Keratinocyte (primary cell): ENCODE results near the gene C2orf42. TPM values are rescaled to one million over a fixed set of nuclear protein-coding genes. Genes with fewer than 3 reads are reported as not detected.
"Not testable (repeated sequence)": the region's sequence is repeated elsewhere in the genome, so short reads cannot be mapped to it uniquely, and the experiment has no call there.

Experiments used
- DNase-seq: peaks from one replicate; pipeline ENCODE4 v3.0.0-alpha.2; 2011; ENCODE audit warnings: low read depth, missing footprints, low spot score
- FAIRE-seq: peaks from 2 replicates; lab custom pipeline; 2011; peaks lifted over from hg19 to GRCh38; lab: Jason Lieb, UNC
- H2AFZ ChIP-seq: 2 replicates; pipeline ENCODE4 v1.6.0; 2012; ENCODE audit warnings: low read length, control low read depth, inconsistent platforms; ENCODE audit not compliant: control insufficient read depth
- H3K27ac ChIP-seq: 2 replicates; pipeline ENCODE4 v1.5.1; 2011; ENCODE audit warnings: low read length; ENCODE audit not compliant: control insufficient read depth, insufficient read depth
- H3K27me3 ChIP-seq: 3 replicates; pipeline ENCODE4 v1.6.0; 2011; ENCODE audit warnings: low read length; ENCODE audit not compliant: control insufficient read depth, insufficient read depth; ENCODE audit errors: extremely low read depth
- H3K36me3 ChIP-seq, 2 experiments: 2 replicates in 1 of 2; 3 replicates in 1 of 2; pipeline ENCODE4 v1.5.1; 2011; ENCODE audit warnings: low read length in 2 of 2, mild to moderate bottlenecking in 1 of 2; ENCODE audit not compliant: control insufficient read depth in 2 of 2, insufficient read depth in 2 of 2; ENCODE audit errors: extremely low read depth in 1 of 2
- H3K4me1 ChIP-seq: 3 replicates; pipeline ENCODE4 v1.5.1; 2011; ENCODE audit warnings: low read length; ENCODE audit not compliant: control insufficient read depth, insufficient read depth; ENCODE audit errors: extremely low read depth
- H3K4me2 ChIP-seq: 3 replicates; pipeline ENCODE4 v1.6.0; 2011; ENCODE audit warnings: low read depth, low read length; ENCODE audit not compliant: control insufficient read depth, insufficient read depth; ENCODE audit errors: extremely low read depth
- H3K4me3 ChIP-seq, 3 experiments: fragments of 200-600 bp in 1 of 3; sonication (generic) in 1 of 3; 2 replicates in 2 of 3; 3 replicates in 1 of 3; pipeline ENCODE4 v1.5.1; 2011 to 2016; ENCODE audit warnings: low read length in 3 of 3, mild to moderate bottlenecking in 3 of 3, control low read depth in 2 of 3, inconsistent platforms in 1 of 3, low read depth in 1 of 3, mixed read lengths in 1 of 3, mixed run types in 1 of 3, moderate library complexity in 1 of 3; ENCODE audit not compliant: control insufficient read depth in 2 of 3, insufficient read depth in 2 of 3; ENCODE audit errors: extremely low read depth in 1 of 3
- H3K79me2 ChIP-seq: 2 replicates; pipeline ENCODE4 v1.6.0; 2012; ENCODE audit warnings: low read length; ENCODE audit not compliant: control insufficient read depth, insufficient read depth
- H3K9ac ChIP-seq: 3 replicates; pipeline ENCODE4 v1.6.0; 2011; ENCODE audit warnings: low read length; ENCODE audit not compliant: control insufficient read depth, insufficient read depth; ENCODE audit errors: extremely low read depth
- H3K9me1 ChIP-seq: 3 replicates; pipeline ENCODE4 v1.6.0; 2011; ENCODE audit warnings: low read length; ENCODE audit not compliant: control insufficient read depth, insufficient read depth; ENCODE audit errors: extremely low read depth
- H3K9me3 ChIP-seq: 2 replicates; pipeline ENCODE4 v1.5.1; 2012; ENCODE audit warnings: low read depth, low read length; ENCODE audit not compliant: control insufficient read depth
- H4K20me1 ChIP-seq: 3 replicates; pipeline ENCODE4 v1.6.0; 2011; ENCODE audit warnings: low read length; ENCODE audit not compliant: control insufficient read depth, insufficient read depth; ENCODE audit errors: extremely low read depth
- CTCF ChIP-seq, 3 experiments: IDR thresholded peaks in 1 of 3; conservative IDR thresholded peaks in 1 of 3; optimal IDR thresholded peaks in 1 of 3; 2 replicates in 2 of 3; 3 replicates in 1 of 3; pipeline versions ENCODE3 to v1.5.1; 2011; ENCODE audit warnings: low read length in 3 of 3, mild to moderate bottlenecking in 3 of 3, moderate library complexity in 2 of 3, control low read depth in 1 of 3, inconsistent platforms in 1 of 3; ENCODE audit not compliant: insufficient read depth in 2 of 3; ENCODE audit errors: extremely low read depth in 1 of 3
- EZH2 ChIP-seq: IDR thresholded peaks from one replicate; pipeline ENCODE4 v1.6.1; 2012; ENCODE audit warnings: inconsistent platforms, mild to moderate bottlenecking, low read length, moderate library complexity
- dilution Hi-C: fragments of 300-500 bp; cut with MboI; formaldehyde crosslinking; loops from one replicate; pipeline ENCODE4 v1.7.0; 2020; ENCODE audit warnings: low sequenced_read_pairs; ENCODE audit not compliant: extremely low pct_ligation_motif_present
- polyA plus RNA-seq, 5 experiments: library from polyadenylated mRNA; depleted of rRNA in 3 of 5; stranded (reverse) in 3 of 5; stranded (forward) in 1 of 5; unstranded in 1 of 5; fragments of >200 nt; gene quantifications; 1 replicate in 1 of 5; 2 replicates in 3 of 5; 3 replicates in 1 of 5; pipeline versions ENCODE4 v1.2.1 to v1.2.3, GENCODE V29; 2011 to 2012; ENCODE audit warnings: missing spikeins in 2 of 5, low read depth in 1 of 5, low replicate concordance in 1 of 5

C2orf42 gene
- polyA plus RNA-seq, 1 donor (not counting 4 experiments of a cell fraction or from before 2014, with no cell fraction given): 9.3 TPM

GRCh38 chr2:70111752-70112591 is 78.8 kb downstream of the C2orf42 start:
- Histone ChIP-seq H3K9ac (no peak overlapping the region), H2AFZ (no peak overlapping the region)

GRCh38 chr2:70110397-70110796 is 80.4 kb downstream of the C2orf42 start:
- H3K4me3 ChIP-seq, H2AFZ ChIP-seq, H3K9me3 ChIP-seq, H3K9me1 ChIP-seq, H3K27ac ChIP-seq, H3K4me2 ChIP-seq, DNase-seq, H3K4me1 ChIP-seq, H3K79me2 ChIP-seq, H4K20me1 ChIP-seq, dilution Hi-C loops, H3K36me3 ChIP-seq, H3K9ac ChIP-seq, FAIRE-seq, H3K27me3 ChIP-seq: not testable (repeated sequence)

More at GRCh38 chr2:70111752-70112591, 78.8 kb downstream of the C2orf42 start:
- no peaks in the 10 kb centered on the region for H3K9me3 ChIP-seq
- H4K20me1 ChIP-seq: no peaks in the 10 kb centered on the region
- H3K27ac ChIP-seq: no peak overlapping the region
- H3K4me1 ChIP-seq: no peaks in the 10 kb centered on the region
- H3K79me2 ChIP-seq: no peaks in the 10 kb centered on the region
- no peak for FAIRE-seq
- no peak overlapping the region for H3K4me3 ChIP-seq
- dilution Hi-C loops: no loop called here
- no peak for TF ChIP-seq EZH2
- no peak for TF ChIP-seq CTCF (optimal IDR thresholded peaks at IDR 0.05 in 1 of 3, IDR thresholded peaks at IDR 0.05 in 1 of 3, conservative IDR thresholded peaks at IDR 0.05 in 1 of 3; ENCODE audit: extremely low read depth in 1 of 3, insufficient read depth in 2 of 3, low read length in 3 of 3)
- DNase-seq: no peak
- no peaks in the 10 kb centered on the region for H3K36me3 ChIP-seq
- H3K9me1 ChIP-seq: no peaks in the 10 kb centered on the region
- no peak overlapping the region for H3K4me2 ChIP-seq
- no peaks in the 10 kb centered on the region for H3K27me3 ChIP-seq

- FAIRE-seq, H3K9me3 ChIP-seq, H3K27ac ChIP-seq, H3K4me1 ChIP-seq, DNase-seq, H3K4me2 ChIP-seq, H3K9ac ChIP-seq, H3K27me3 ChIP-seq, H3K9me1 ChIP-seq, dilution Hi-C loops, H3K36me3 ChIP-seq, H3K79me2 ChIP-seq, H3K4me3 ChIP-seq, H4K20me1 ChIP-seq, H2AFZ ChIP-seq: not testable (repeated sequence)
Measured at GRCh38 chr2:70106138-70106537, 84.7 kb downstream of the C2orf42 start.
